Mesenchymal stem cell (in vitro differentiated cells and primary cell): ENCODE results near the gene IPPK.

Experiments used
- DNase-seq: peaks from one replicate; pipeline ENCODE4 v3.0.0-alpha.2; 2013
- H2AFZ ChIP-seq: one replicate; pipeline ENCODE4 v1.6.1; 2013; ENCODE audit warnings: low read depth, mild to moderate bottlenecking, control low read depth, inconsistent platforms, low read length, moderate library complexity
- H2AK5ac ChIP-seq: 2 replicates; pipeline ENCODE4 v1.6.1; 2013; ENCODE audit warnings: low read length, moderate library complexity, mild to moderate bottlenecking, inconsistent platforms; ENCODE audit not compliant: severe bottlenecking
- H2BK120ac ChIP-seq: one replicate; pipeline ENCODE4 v1.6.1; 2013; ENCODE audit warnings: low read depth, mild to moderate bottlenecking, inconsistent platforms, low read length, moderate library complexity
- H2BK12ac ChIP-seq, 2 experiments: one replicate each; pipeline ENCODE4 v1.6.1; 2013; ENCODE audit warnings: inconsistent platforms in 2 of 2, low read length in 2 of 2, mild to moderate bottlenecking in 2 of 2, moderate library complexity in 2 of 2, control low read depth in 1 of 2
- H2BK15ac ChIP-seq: one replicate; pipeline ENCODE4 v1.6.1; 2013; ENCODE audit warnings: mild to moderate bottlenecking, low read depth, inconsistent platforms; ENCODE audit not compliant: poor library complexity, severe bottlenecking
- H2BK5ac ChIP-seq: 2 replicates; pipeline ENCODE4 v1.6.1; 2013; ENCODE audit warnings: low read depth, mild to moderate bottlenecking, low read length, control low read depth, inconsistent platforms; ENCODE audit not compliant: poor library complexity, severe bottlenecking
- H3K14ac ChIP-seq, 2 experiments: one replicate each; pipeline ENCODE4 v1.6.1; 2013; ENCODE audit warnings: inconsistent platforms in 2 of 2, low read length in 2 of 2, control low read depth in 1 of 2, mild to moderate bottlenecking in 1 of 2, moderate library complexity in 1 of 2
- H3K18ac ChIP-seq, 2 experiments: one replicate each; pipeline ENCODE4 v1.6.1; 2013; ENCODE audit warnings: inconsistent platforms in 2 of 2, low read length in 2 of 2, control low read depth in 1 of 2, low read depth in 1 of 2, mild to moderate bottlenecking in 1 of 2
- H3K23ac ChIP-seq, 2 experiments: one replicate each; pipeline ENCODE4 v1.6.1; 2013; ENCODE audit warnings: inconsistent platforms in 2 of 2, low read length in 2 of 2, mild to moderate bottlenecking in 2 of 2, moderate library complexity in 2 of 2, control low read depth in 1 of 2
- H3K27ac ChIP-seq: 2 replicates; pipeline ENCODE4 v1.5.1; 2013; ENCODE audit warnings: mild to moderate bottlenecking, moderate library complexity, low read length, control low read depth, inconsistent platforms; ENCODE audit not compliant: poor library complexity, severe bottlenecking
- H3K27me3 ChIP-seq, 2 experiments: 2 replicates each; pipeline versions ENCODE4 v1.6.1 to v1.7.0; 2013; ENCODE audit warnings: low read length in 2 of 2, mild to moderate bottlenecking in 2 of 2, moderate library complexity in 2 of 2, control low read depth in 1 of 2, inconsistent platforms in 1 of 2; ENCODE audit not compliant: control insufficient read depth in 1 of 2, insufficient read depth in 1 of 2
- H3K36me3 ChIP-seq, 2 experiments: 2 replicates each; pipeline versions ENCODE4 v1.6.1 to v1.7.0; 2013; ENCODE audit warnings: low read length in 2 of 2, control low read depth in 1 of 2, inconsistent platforms in 1 of 2, low read depth in 1 of 2, mild to moderate bottlenecking in 1 of 2; ENCODE audit not compliant: insufficient read depth in 2 of 2, control insufficient read depth in 1 of 2
- H3K4ac ChIP-seq, 2 experiments: one replicate each; pipeline ENCODE4 v1.6.1; 2013; ENCODE audit warnings: inconsistent platforms in 2 of 2, low read length in 2 of 2, mild to moderate bottlenecking in 2 of 2, moderate library complexity in 2 of 2, control low read depth in 1 of 2, low read depth in 1 of 2
- H3K4me1 ChIP-seq: 2 replicates; pipeline ENCODE4 v1.6.1; 2013; ENCODE audit warnings: low read depth, low read length, control low read depth; ENCODE audit not compliant: control insufficient read depth, insufficient read depth
- H3K4me2 ChIP-seq: 2 replicates; pipeline ENCODE4 v1.6.1; 2013; ENCODE audit warnings: low read length, mild to moderate bottlenecking, inconsistent platforms; ENCODE audit not compliant: poor library complexity, severe bottlenecking
- H3K4me3 ChIP-seq, 2 experiments: 2 replicates each; pipeline versions ENCODE4 v1.5.1 to v1.7.0; 2013; ENCODE audit warnings: low read length in 2 of 2, mild to moderate bottlenecking in 2 of 2, control low read depth in 1 of 2, low read depth in 1 of 2; ENCODE audit not compliant: insufficient read depth in 1 of 2
- H3K79me1 ChIP-seq: replicated peaks from 2 replicates; pipeline ENCODE4 v1.6.1; 2013; ENCODE audit warnings: mild to moderate bottlenecking, control low read depth, low read length, inconsistent platforms; ENCODE audit not compliant: poor library complexity, severe bottlenecking
- H3K9ac ChIP-seq: 2 replicates; pipeline ENCODE4 v1.7.0; 2013; ENCODE audit warnings: mild to moderate bottlenecking, low read length, moderate library complexity
- H3K9me3 ChIP-seq: 2 replicates; pipeline ENCODE4 v1.7.0; 2013; ENCODE audit warnings: mild to moderate bottlenecking, low read length; ENCODE audit not compliant: control insufficient read depth
- H4K8ac ChIP-seq: one replicate; pipeline ENCODE4 v1.6.1; 2013; ENCODE audit warnings: inconsistent platforms, mild to moderate bottlenecking, low read length, moderate library complexity
- H4K91ac ChIP-seq: one replicate; pipeline ENCODE4 v1.6.1; 2013; ENCODE audit warnings: mild to moderate bottlenecking, low read length, inconsistent platforms
- WGBS: methylation state at CpG from one replicate; pipeline ENCODE4 v1.1.7; 2013; ENCODE audit warnings: mixed read lengths; 5-methylcytosine and 5-hydroxymethylcytosine counted together

Gene IPPK

GRCh38 chr9:92660266-92660665 is 9.7 kb downstream of the IPPK start:
- Histone ChIP-seq H2BK12ac (no peak overlapping the region), H3K23ac (peak overlapping the region in 1 of 2 experiments; percentile 10), H3K27me3 (no peaks in the 10 kb centered on the region), H2AFZ (no peak overlapping the region), H2BK5ac (no peak overlapping the region), H3K9ac (no peak overlapping the region), H3K4ac (no peak overlapping the region), H2BK120ac (no peak overlapping the region), H3K79me1 (peaks cover 49% of the 10 kb centered on the region), H4K8ac (no peak overlapping the region), H3K14ac (no peak overlapping the region), H3K4me1 (peaks cover 24% of the 10 kb centered on the region), H3K36me3 (peaks cover 38 to 52% of the 10 kb centered on the region in 2 experiments), H3K9me3 (no peaks in the 10 kb centered on the region), H3K27ac (no peak overlapping the region), H2AK5ac (no peak overlapping the region), H2BK15ac (no peak overlapping the region), H3K4me3 (no peak overlapping the region), H4K91ac (no peak overlapping the region), H3K18ac (no peak overlapping the region), H3K4me2 (no peak overlapping the region)
- 98% methylated on average over 4 of the region's 4 CpGs for WGBS
- DNase-seq: no peak

GRCh38 chr9:92659601-92660000 is 10.3 kb downstream of the IPPK start:
- Histone ChIP-seq H3K14ac (no peak overlapping the region), H3K79me1 (peaks cover 55% of the 10 kb centered on the region), H3K4me1 (peaks cover 26% of the 10 kb centered on the region), H3K4me2 (no peak overlapping the region), H2AK5ac (no peak overlapping the region), H2AFZ (no peak overlapping the region), H3K27ac (no peak overlapping the region), H3K36me3 (peaks cover 40 to 59% of the 10 kb centered on the region in 2 experiments), H2BK5ac (no peak overlapping the region), H2BK15ac (no peak overlapping the region), H4K8ac (no peak overlapping the region), H3K18ac (no peak overlapping the region), H2BK12ac (no peak overlapping the region), H2BK120ac (no peak overlapping the region), H3K9me3 (no peaks in the 10 kb centered on the region), H3K27me3 (no peaks in the 10 kb centered on the region), H3K23ac (peak overlapping the region in 1 of 2 experiments; percentile 64), H4K91ac (no peak overlapping the region), H3K4ac (no peak overlapping the region), H3K4me3 (no peak overlapping the region), H3K9ac (no peak overlapping the region)
- 86% methylated on average over 10 of the region's 10 CpGs for WGBS
- DNase-seq: no peak

GRCh38 chr9:92658611-92659010 is 11.3 kb downstream of the IPPK start:
- peaks cover 36 to 53% of the 10 kb centered on the region in 2 experiments for H3K36me3 ChIP-seq
- H2BK15ac ChIP-seq: no peak overlapping the region
- no peak overlapping the region for H2BK120ac ChIP-seq
- no peak overlapping the region for H3K18ac ChIP-seq
- H3K4me2 ChIP-seq: no peak overlapping the region
- no peak overlapping the region for H2BK5ac ChIP-seq
- no peaks in the 10 kb centered on the region for H3K27me3 ChIP-seq
- H3K79me1 ChIP-seq: peaks cover 56% of the 10 kb centered on the region
- H4K91ac ChIP-seq: no peak overlapping the region
- H3K4me3 ChIP-seq: no peak overlapping the region
- DNase-seq: no peak
- H2AFZ ChIP-seq: no peak overlapping the region
- H3K4ac ChIP-seq: no peak overlapping the region
- no peak overlapping the region for H3K23ac ChIP-seq
- H3K27ac ChIP-seq: no peak overlapping the region
- no peak overlapping the region for H2BK12ac ChIP-seq
- WGBS: 95% methylated on average over 4 of the region's 4 CpGs
- no peaks in the 10 kb centered on the region for H3K9me3 ChIP-seq
- H4K8ac ChIP-seq: no peak overlapping the region
- H3K14ac ChIP-seq: no peak overlapping the region
- H3K9ac ChIP-seq: no peak overlapping the region
- peaks cover 26% of the 10 kb centered on the region for H3K4me1 ChIP-seq
- no peak overlapping the region for H2AK5ac ChIP-seq

GRCh38 chr9:92658176-92658575 is 11.8 kb downstream of the IPPK start:
- Histone ChIP-seq H3K27ac (no peak overlapping the region), H3K9ac (no peak overlapping the region), H2BK15ac (no peak overlapping the region), H4K91ac (no peak overlapping the region), H2BK12ac (no peak overlapping the region), H3K23ac (no peak overlapping the region), H3K4me1 (peaks cover 26% of the 10 kb centered on the region), H4K8ac (no peak overlapping the region), H2AK5ac (no peak overlapping the region), H3K27me3 (no peaks in the 10 kb centered on the region), H3K4me3 (no peak overlapping the region), H3K79me1 (peaks cover 57% of the 10 kb centered on the region), H3K9me3 (no peaks in the 10 kb centered on the region), H3K36me3 (peaks cover 31 to 54% of the 10 kb centered on the region in 2 experiments), H3K14ac (no peak overlapping the region), H2BK120ac (no peak overlapping the region), H3K18ac (no peak overlapping the region), H3K4ac (no peak overlapping the region), H3K4me2 (no peak overlapping the region), H2AFZ (no peak overlapping the region), H2BK5ac (no peak overlapping the region)
- WGBS: 94% methylated on average over 7 of the region's 7 CpGs
- no peak for DNase-seq
